ENCODE results near the gene PIWIL4.

Gene PIWIL4

DNA sequence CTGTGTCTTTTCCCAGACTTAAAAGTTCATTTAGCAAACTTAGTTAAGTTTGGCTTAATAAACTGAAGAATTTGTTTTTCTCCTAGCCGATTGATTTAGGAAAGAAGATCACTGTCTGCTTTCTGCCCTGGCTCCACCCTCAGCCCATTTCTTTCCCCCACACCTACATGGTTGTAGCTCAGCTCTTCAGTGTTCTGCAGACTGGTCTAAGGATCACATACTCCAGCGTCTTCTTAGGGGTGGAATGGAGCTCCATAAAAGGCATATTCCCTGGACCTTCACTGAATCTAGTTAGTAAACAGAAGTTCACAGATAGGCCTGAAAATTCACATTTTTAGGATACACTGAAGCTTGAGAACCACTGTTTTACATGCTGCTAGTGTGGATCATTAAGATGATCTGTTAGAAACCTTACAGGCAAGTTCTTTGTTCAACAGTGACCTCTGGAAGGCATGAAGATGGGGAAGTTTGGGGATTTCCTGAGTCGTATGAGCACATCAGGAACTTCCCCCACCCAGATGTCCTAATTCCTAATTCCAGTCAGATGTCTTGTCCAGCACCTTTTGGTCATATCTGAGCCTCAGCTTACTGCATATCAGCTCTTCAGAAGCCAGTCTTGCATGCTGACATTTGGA is 16.8 kb downstream of the PIWIL4 start:
- no peak for TF ChIP-seq CTCF (IDR thresholded peaks at IDR 0.05)
- TF ChIP-seq ZFX (IDR thresholded peaks at IDR 0.05; ENCODE audit: borderline replicate concordance), result no peak
- H3K27ac ChIP-seq, result no peak overlapping the region

GRCh38 chr11:94584978-94585377 is 17.8 kb downstream of the PIWIL4 start:
- TF ChIP-seq ZFX (IDR thresholded peaks at IDR 0.05; ENCODE audit: borderline replicate concordance) (no peak), CTCF (IDR thresholded peaks at IDR 0.05) (no peak)
- no peak overlapping the region for H3K27ac ChIP-seq

- no peak for TF ChIP-seq CTCF (IDR thresholded peaks at IDR 0.05)
- no peak overlapping the region for H3K27ac ChIP-seq
Measured at GRCh38 chr11:94585399-94585798, 18.2 kb downstream of the PIWIL4 start.

- TF ChIP-seq CTCF (IDR thresholded peaks at IDR 0.05) (no peak), ZFX (IDR thresholded peaks at IDR 0.05; ENCODE audit: borderline replicate concordance) (no peak)
- no peak overlapping the region for H3K27ac ChIP-seq
Measured at GRCh38 chr11:94586546-94586945, 19.4 kb downstream of the PIWIL4 start.

- TF ChIP-seq ZFX (IDR thresholded peaks at IDR 0.05; ENCODE audit: borderline replicate concordance), result no peak
- no peak for TF ChIP-seq CTCF (IDR thresholded peaks at IDR 0.05)
- H3K27ac ChIP-seq, result no peak overlapping the region
Measured at GRCh38 chr11:94586978-94587377, 19.8 kb downstream of the PIWIL4 start.

GRCh38 chr11:94588366-94588942 is 21.3 kb downstream of the PIWIL4 start:
- H3K27ac ChIP-seq, result no peak overlapping the region
- no peak for TF ChIP-seq CTCF (IDR thresholded peaks at IDR 0.05)
- TF ChIP-seq ZFX (IDR thresholded peaks at IDR 0.05; ENCODE audit: borderline replicate concordance), result no peak

DNA sequence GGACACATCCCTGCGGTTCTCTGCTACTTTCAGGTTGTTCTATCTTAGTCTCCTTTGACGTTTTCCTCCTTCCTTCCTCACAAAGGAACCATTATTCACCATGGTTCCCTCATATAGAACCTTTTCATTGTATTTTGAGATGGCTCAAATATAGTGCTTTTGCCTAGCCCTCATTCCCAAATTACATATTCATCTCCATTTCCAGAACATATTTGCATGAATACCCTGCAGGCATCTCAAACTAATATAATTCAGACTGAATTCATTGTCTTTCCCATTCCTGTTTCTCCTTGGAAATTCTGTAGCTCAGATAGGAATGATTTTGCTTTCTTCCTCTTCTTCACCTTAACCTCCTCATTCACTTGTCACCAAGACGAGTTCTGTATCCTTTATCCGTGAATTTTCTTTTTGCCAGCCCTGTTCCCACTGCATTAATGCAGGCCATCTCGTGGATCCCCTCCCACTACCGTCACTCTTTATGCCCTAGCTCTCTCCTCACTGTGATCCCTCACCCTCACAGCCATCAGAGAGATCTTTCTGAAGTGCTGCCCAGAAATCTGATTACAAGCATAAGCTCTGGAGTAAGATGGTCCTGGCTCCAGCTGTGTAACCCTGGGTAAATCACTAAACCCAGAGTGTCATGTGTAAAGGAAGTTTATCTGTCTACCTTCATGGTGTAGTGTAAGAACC is 23.3 kb downstream of the PIWIL4 start:
- H3K27ac ChIP-seq, result no peak overlapping the region
- TF ChIP-seq CTCF (IDR thresholded peaks at IDR 0.05) (no peak), ZFX (IDR thresholded peaks at IDR 0.05; ENCODE audit: borderline replicate concordance) (no peak)
